ENCODE data around the gene SOX18. TPM values are rescaled to one million over a fixed set of nuclear protein-coding genes. Genes with fewer than 3 reads are reported as not detected.

SOX18 gene
- polyA plus RNA-seq, 5 donors, result 11.2 to 28.8 (median 13.7) TPM

DNA sequence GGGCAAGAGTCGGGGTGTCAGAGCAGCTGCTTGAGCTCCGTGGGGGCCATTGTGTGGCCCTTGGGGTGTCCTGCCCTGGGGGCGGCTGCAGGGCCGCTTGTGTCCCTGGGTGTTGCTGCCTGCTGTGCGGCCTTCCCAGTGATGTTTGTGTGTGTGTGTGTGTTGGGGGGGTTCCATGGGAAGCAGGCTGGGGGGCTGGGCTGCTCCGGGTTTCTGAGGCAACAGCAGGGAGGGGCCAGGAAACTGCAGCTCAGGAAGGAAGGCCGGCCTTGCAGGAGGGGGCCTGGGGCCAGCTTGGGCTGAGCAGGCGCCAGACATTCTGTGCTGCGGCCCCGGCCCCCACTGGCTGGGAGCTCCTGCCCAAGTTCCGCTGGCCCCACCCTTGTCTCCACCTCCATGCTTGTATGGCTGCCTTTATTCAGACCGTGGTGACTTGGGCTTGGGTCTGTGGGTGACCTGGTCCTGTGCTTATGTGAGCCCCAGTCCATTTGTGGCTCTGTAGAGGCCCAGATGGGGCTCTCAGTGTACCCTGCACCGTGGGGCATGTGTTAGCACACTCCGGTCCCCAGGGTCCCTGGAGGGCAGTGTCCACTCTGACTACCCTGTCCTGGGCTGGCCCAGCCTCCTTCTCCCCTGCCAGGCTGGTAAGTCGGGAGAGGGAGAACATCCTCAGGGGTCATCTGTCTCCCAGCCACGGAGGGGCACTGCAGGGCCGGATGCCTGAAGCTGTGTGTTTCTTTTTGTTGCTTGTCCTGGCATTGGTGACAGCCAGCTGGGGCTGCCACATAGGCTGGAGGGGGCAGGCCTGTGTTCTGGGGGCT lies 4.6 kb upstream of the SOX18 start:
- DNase-seq, result peak; percentile 83 to 85

DNA sequence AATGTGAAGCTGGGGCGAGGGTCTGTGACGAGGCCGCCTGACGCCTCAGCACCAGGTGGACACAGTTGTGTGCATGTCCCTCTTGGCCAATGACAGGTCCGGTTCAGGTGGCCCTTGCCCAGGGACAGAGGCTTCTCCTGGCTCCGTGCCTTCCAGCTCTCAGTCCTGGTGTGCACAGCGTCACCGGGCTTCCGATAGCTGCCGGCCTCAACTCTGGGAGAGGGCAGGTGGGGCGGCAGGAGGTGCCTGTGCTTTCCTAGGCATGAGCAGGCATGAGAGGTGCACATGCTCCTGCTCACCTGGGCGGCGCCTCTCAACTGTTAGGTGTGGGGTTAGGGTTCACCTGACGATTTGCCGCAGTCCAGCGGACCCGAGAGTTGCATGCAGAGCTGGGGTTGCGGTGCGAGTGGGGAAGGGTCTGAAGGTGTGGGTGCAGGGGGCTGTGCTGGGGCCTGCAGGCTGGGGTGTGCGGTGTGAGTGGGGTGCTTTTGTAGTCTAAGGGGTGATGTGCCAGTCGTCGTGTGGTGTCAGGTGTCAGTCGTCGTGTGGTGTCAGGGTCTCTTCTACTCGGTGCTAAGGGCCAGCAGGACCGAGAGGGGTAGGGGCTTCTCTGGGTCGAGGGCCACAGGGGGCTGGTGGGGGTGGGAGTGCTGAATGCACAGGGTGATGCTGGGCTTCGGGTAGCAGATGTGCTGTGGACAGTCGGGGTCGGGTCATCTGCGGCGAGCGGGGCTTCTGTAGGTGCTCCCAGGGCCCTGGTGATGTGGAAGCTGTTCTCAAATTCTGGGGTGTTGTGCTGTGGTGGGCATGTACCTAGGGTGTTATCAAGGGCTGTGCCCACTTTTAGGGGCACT lies 3.8 kb upstream of the SOX18 start:
- no peak for DNase-seq

DNA sequence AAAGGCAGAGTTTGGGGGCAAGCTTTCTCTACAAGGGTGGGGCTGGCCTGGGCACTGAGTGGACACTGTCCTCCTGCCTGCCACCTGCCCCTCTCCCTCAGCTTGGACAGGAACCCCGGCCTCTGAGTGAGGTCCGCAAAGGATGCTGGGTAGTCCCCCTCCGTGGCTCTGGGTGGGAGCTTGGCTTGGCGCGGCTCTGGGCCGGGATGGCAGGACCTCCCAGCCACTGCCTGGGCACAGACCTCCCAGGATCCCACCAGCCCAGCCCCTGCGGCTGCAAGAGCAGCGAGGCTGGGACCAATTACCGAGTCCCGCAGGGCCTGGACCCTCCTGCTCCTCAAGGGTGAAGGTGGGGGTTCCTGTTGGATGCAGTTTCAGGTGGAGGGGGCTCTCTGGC lies 2.9 kb upstream of the SOX18 start:
- DNase-seq, result no peak

GRCh38 chr20:64051561-64052325 lies 2.3 kb upstream of the SOX18 start:
- no peak for DNase-seq

GRCh38 chr20:64051033-64051452 lies 1.6 kb upstream of the SOX18 start:
- DNase-seq, result no peak

DNA sequence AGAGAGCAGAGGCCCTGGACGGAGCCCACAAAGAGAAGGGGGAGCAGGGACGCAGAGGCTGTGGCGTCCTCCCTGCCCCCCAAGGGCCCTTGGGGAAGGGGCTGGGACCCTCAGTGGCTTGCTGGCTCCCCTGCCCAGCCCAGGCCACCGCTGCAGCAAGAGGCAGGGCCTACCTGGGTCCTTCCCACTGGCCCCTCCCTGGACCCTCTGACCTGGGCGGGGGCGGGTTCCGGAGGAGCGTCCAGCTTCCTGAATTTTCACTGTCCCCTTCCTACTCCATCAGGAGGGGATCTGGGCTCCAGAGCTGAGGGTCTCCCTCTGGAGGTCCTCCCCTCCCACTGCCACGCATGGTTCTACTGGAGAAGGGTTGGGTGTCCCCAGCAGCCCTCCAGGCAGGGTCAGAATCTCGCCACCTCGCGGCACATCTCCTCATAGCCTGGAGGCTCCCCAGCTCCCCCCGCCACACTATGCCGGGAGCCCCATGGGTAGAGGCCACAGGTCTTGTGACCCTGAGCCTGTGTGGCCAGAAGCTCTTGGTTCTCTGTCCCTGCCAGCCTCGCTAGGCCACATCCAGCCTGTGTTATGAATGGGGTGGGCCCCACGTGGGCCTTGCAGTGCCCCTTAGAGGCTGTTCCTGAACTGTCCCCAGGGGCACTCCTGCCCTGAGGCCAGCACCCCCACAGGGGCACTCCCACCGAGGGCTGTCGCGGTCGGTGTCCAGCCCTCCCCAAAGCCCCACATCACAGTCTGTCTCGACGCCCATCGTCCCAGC lies 1.0 kb upstream of the SOX18 start:
- DNase-seq, result no peak

DNA sequence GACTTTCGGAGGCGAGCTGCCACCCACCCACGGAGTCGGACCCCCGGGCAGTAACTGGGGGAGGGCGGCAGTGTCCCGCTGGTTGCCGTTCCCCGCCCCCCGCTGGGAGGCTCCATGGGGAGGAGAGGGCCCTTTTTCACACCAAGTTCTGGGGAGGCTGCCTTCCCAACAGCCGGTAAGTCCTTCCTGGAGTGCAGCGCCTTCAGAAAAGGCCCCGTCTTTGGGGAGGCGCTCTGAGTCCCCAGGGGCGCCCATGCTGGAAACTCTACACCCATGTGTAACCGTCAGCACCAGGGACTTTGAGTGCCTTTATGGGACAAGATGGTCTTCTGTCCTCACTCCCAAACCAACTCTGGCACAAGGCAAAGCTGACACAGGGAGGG lies 430 bp upstream of the SOX18 start:
- DNase-seq, result peak; percentile 65 to 69

- no peak for DNase-seq
These were observed 916 bp downstream of the SOX18 start for GRCh38 chr20:64048402-64049044.

GRCh38 chr20:64047968-64048401 lies 1.5 kb downstream of the SOX18 start:
- DNase-seq, result no peak

- no peak for DNase-seq
These were observed 2.4 kb downstream of the SOX18 start for GRCh38 chr20:64047046-64047389.

DNA sequence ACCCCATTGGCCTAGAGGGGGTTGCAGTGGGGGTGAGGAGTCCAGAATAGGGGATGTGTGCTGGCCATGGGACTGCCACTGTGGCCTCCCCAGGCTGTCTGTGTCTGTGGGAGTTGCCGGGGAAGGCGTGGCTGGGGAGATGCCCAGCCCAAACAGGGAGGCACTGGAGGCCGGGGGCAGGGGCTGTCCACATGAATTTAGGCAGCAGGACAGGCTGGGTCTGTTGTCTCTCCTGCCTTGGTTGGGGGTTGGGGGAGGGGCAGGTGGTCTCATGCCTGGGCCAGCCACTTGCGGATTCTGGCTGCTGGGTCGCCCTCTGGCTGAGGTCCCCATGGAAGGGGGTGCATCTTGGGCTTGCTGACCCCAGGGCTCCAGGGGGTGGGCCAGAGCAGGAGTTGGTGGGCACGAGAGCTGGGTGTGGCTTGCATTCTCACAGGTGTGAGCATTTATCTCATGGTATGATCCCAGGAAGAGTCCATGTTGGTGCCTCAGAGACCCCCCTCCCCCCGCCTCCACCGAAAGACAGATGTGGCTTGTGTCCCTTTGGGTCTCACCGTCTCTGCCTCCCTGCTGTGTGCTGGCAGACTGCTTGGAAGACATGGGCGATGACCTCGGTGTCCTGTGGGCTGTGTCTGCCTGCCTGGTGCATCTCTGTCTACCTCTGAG lies 4.0 kb downstream of the SOX18 start:
- DNase-seq, result no peak

GRCh38 chr20:64044484-64045247 lies 4.8 kb downstream of the SOX18 start:
- no peak for DNase-seq

DNA sequence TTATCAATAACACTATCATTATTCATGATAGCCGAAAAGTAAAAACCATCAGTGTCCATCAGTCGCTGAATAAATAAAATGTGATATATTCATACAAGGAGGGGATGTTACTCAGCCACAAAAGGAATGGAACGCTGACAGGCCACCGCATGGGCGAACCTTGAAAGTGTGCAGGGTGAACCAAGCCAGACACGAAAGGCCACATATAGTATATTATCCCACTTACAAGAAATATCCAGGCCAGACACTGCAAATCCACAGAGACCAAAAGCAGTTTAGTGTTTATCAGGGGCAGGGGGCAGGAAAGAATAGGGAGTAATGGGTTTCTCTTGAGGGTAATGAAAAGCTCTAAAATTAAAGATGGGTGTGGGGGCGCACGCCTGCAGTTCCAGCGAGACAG lies 5.7 kb downstream of the SOX18 start:
- no peak for DNase-seq

DNA sequence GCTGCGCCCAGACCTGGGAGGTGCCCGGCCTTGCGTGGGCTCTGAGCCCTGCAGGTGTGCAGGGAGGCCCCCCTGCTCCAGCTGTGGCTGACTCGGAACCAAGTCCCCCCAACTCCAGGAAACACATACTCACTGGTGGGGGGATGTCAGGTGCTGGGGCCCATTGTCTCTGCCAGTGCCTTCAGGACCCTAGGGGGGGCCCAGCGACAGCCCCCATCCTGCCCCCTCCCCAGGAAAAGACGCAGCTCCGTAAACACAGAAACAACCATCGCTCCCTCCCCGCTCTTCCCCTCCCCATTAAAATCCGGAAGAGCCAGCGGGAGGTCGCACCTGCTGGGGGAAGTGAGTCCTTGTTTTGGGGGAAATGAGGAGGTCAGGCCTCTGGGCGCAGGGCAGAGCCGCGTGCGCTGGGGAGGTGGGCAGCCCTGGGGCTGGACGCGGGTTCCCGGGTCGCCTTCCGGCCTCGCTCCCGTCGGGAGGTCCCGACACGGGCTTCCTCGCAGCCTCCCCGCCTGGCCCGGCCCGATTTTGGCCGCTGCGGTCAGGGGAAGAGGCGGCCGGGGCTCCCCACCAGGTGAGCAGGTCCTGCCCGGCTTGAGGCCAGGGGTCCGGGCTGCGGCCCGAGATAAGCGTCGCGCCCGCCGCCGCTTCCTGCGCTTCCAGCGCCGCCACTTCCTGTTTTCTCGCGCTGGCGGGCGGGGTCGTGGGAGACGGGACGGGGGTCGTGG lies 7.2 kb downstream of the SOX18 start:
- no peak for DNase-seq

DNA sequence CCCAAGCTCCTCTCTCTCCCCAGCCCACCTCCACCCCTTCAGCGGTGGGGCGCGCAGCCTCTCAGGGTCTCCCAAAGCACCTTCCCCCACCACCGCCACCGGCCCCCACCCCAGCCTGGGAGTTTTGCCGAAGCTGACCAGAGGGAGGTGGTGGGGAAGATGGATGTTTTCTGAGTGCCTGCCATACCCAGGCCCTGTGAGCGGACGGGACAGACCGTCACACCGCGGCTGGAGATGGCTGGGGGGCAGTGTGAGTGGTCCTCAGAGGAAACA lies 7.7 kb downstream of the SOX18 start:
- DNase-seq, result no peak

GRCh38 chr20:64041040-64041780 lies 8.2 kb downstream of the SOX18 start:
- no peak for DNase-seq

- no peak for DNase-seq
These were observed 9.0 kb downstream of the SOX18 start for GRCh38 chr20:64040231-64041039.
